Endometrial microvascular endothelial cells (primary cell): ENCODE data around the gene PLXNB2. TPM values are rescaled to one million over a fixed set of nuclear protein-coding genes. Genes with fewer than 3 reads are reported as not detected.
"Not testable (repeated sequence)": the region's sequence is repeated elsewhere in the genome, so short reads cannot be mapped to it uniquely, and the experiment has no call there.

ENCODE experiments used
- in situ Hi-C: cut with HindIII; loops from 2 replicates; pipeline ENCODE4 v1.10.0; 2017; ENCODE audit warnings: low sequenced_read_pairs, low pct_unique_long_range_greater_than_20kb; ENCODE audit errors: inconsistent ontology term
- total RNA-seq: library from RNA; depleted of rRNA; stranded (reverse); fragments of >200 nt; gene quantifications from one replicate; pipeline ENCODE4 v1.2.3, GENCODE V29; 2015; ENCODE audit errors: inconsistent ontology term

The PLXNB2 gene
- total RNA-seq, 1 donor from 2014 or later = 37.7 TPM

- in situ Hi-C loops = no loop called here
Observed at GRCh38 chr22:50326956-50327710, 19.7 kb upstream of the PLXNB2 start, which contains the start of gene DENND6B. Gene DENND6B (minus strand): TSS chr22:50327012. CDS start chr22:50326988, 24 bp downstream.

- in situ Hi-C loops = no loop called here
Observed at GRCh38 chr22:50326225-50326955, 18.9 kb upstream of the PLXNB2 start.

- in situ Hi-C loops = no loop called here
Observed at GRCh38 chr22:50325444-50326224, 18.2 kb upstream of the PLXNB2 start.

GRCh38 chr22:50323900-50324299 lies 16.5 kb upstream of the PLXNB2 start:
- in situ Hi-C loops = no loop called here

GRCh38 chr22:50322382-50323104 lies 15.1 kb upstream of the PLXNB2 start:
- in situ Hi-C loops = not testable (repeated sequence)

- in situ Hi-C loops = no loop called here
Observed at GRCh38 chr22:50320671-50321325, 13.4 kb upstream of the PLXNB2 start.

- in situ Hi-C loops = no loop called here
Observed at GRCh38 chr22:50320116-50320515, 12.7 kb upstream of the PLXNB2 start.

GRCh38 chr22:50319503-50319951 lies 12.1 kb upstream of the PLXNB2 start:
- in situ Hi-C loops = no loop called here

GRCh38 chr22:50318698-50319411 lies 11.4 kb upstream of the PLXNB2 start:
- in situ Hi-C loops = no loop called here

- in situ Hi-C loops = no loop called here
Observed at GRCh38 chr22:50318356-50318697, 10.9 kb upstream of the PLXNB2 start.

- in situ Hi-C loops = no loop called here
Observed at GRCh38 chr22:50317674-50318073, 10.2 kb upstream of the PLXNB2 start.

GRCh38 chr22:50317178-50317577 lies 9.7 kb upstream of the PLXNB2 start:
- in situ Hi-C loops = no loop called here

- in situ Hi-C loops = no loop called here
Observed at GRCh38 chr22:50316114-50317065, 8.9 kb upstream of the PLXNB2 start.

- in situ Hi-C loops = no loop called here
Observed at GRCh38 chr22:50315289-50316113, 8.1 kb upstream of the PLXNB2 start.

GRCh38 chr22:50314455-50315288 lies 7.2 kb upstream of the PLXNB2 start:
- in situ Hi-C loops = no loop called here
